ENCODE data around the gene MARCHF10.

Gene MARCHF10

DNA sequence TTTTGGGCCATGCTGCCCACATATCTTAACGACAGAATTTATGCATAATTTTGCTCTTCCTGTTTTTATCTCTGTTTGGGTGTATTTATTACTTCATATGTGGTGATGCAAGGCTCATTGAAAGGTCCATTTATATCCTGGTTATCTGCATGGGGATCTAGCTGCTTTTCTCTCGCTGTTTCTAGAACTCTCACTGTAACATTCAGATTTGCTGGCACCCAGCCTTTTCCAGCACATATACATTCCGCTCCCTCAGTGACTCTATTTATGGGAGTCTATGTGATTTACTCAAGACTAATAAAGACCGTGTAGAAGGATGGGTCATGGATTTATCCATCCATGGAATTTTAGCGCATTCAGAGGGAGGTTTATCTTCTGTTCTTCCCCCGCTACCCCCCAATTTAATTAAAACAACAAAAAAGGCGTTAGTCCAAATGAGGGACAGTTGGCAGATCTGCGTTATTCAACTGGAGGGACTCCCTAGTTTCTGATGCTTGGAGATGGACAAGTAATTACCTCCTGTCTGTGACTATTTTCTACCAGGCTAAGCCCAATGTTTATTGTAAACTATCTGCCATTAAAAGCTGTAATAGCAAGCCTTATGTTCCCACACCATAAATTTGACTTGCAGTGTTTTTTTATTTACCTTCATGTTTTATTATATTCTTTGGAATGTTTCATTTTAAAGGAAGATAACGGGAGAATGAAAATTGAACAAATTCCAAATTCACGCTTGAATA lies 19.8 kb upstream of the MARCHF10 start:
- Histone ChIP-seq H3K4me3 (ENCODE audit: control insufficient read depth in 1 of 7, extremely low read depth in 1 of 7, insufficient read depth in 4 of 7, low read depth in 2 of 7, low read length in 6 of 7) (peak overlapping the region in 2 of 7 experiments; percentile 11 to 48), H3K27me3 (replicated peaks in 2 of 5; ENCODE audit: control insufficient read depth in 4 of 5, insufficient read depth in 5 of 5, low read length in 4 of 5) (no peaks in the 10 kb centered on the region), H3K9me3 (ENCODE audit: control extremely low read depth in 1 of 5, control insufficient read depth in 4 of 5, insufficient read depth in 2 of 5, low read depth in 1 of 5, low read length in 4 of 5) (no peaks in the 10 kb centered on the region), H3K4me1 (ENCODE audit: control extremely low read depth in 1 of 4, control insufficient read depth in 4 of 4, insufficient read depth in 4 of 4, low read length in 3 of 4) (peaks cover 10 to 14% (median 11%) of the 10 kb centered on the region in 4 experiments), H3K27ac (ENCODE audit: insufficient read depth in 1 of 2, low read depth in 1 of 2, low read length in 2 of 2, poor library complexity in 1 of 2, severe bottlenecking in 2 of 2) (peak overlapping the region in 1 of 2 experiments; percentile 36), H3K36me3 (ENCODE audit: control insufficient read depth in 4 of 4, insufficient read depth in 4 of 4, low read length in 3 of 4) (no peaks in the 10 kb centered on the region)
- ChIA-PET CTCF (no interaction called here), POLR2A (interaction anchor here (0.6 kb wide), 2 partner anchors 19 to 406 kb away, joined by 4 to 5 read pairs; no protein-coding TSS in a partner anchor)
- peak; percentile 25 to 74 (median 61) for DNase-seq
- 87% methylated on average over 3 of the region's 10 CpGs for WGBS (ENCODE audit: insufficient coverage)

DNA sequence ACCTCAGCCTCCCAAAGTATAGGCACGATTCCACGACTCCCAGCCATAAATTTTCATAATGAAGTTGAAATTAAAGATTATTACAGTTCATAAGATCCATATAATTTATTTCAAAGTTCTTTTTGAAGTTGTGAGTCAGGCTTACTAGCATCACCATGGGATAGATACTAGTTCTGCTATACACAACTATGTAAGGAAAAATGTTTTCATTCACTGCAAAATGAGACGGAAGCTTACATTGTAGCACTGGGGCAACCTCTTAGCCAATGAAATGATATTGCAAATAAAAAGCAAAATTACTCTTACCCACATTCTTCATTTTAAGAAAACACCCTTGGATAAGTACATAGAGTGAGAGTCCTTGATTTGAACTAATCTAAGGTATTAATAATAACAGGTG lies 18.8 kb upstream of the MARCHF10 start:
- no CpG with 5 or more reads among the region's 3 CpGs for WGBS (ENCODE audit: insufficient coverage)
- ChIA-PET CTCF (no interaction called here), POLR2A (interaction anchor here (0.6 kb wide), 1 partner anchor 407 kb away, joined by 5 read pairs; no protein-coding TSS in a partner anchor)
- Histone ChIP-seq H3K27me3 (replicated peaks in 2 of 5; ENCODE audit: control insufficient read depth in 4 of 5, insufficient read depth in 5 of 5, low read length in 4 of 5) (no peaks in the 10 kb centered on the region), H3K4me3 (ENCODE audit: control insufficient read depth in 1 of 7, extremely low read depth in 1 of 7, insufficient read depth in 4 of 7, low read depth in 2 of 7, low read length in 6 of 7) (no peak overlapping the region), H3K27ac (ENCODE audit: insufficient read depth in 1 of 2, low read depth in 1 of 2, low read length in 2 of 2, poor library complexity in 1 of 2, severe bottlenecking in 2 of 2) (no peak overlapping the region), H3K9me3 (ENCODE audit: control extremely low read depth in 1 of 5, control insufficient read depth in 4 of 5, insufficient read depth in 2 of 5, low read depth in 1 of 5, low read length in 4 of 5) (no peaks in the 10 kb centered on the region), H3K4me1 (ENCODE audit: control extremely low read depth in 1 of 4, control insufficient read depth in 4 of 4, insufficient read depth in 4 of 4, low read length in 3 of 4) (peaks cover 10 to 14% (median 11%) of the 10 kb centered on the region in 4 experiments), H3K36me3 (ENCODE audit: control insufficient read depth in 4 of 4, insufficient read depth in 4 of 4, low read length in 3 of 4) (no peaks in the 10 kb centered on the region)
- DNase-seq: no peak

DNA sequence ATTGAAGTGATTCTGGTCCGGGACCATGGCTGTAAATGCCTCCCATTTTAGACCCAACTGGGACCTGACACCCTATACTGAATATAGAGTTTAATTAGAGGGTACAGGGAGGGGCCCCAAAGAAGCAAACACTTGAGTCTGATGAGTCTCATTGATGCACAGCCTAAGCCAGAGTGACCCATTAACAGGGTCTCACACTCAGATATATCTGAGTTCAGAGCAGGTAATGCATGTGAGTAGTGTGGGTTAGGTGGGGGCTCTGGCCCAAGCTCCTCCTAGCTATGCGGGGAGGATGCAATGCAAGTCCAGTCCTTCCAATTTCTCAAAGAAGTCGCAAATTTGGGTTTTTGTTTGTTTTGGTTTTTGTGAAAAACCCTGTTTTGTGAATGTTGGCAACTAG lies 17.1 kb upstream of the MARCHF10 start:
- Histone ChIP-seq H3K4me1 (ENCODE audit: control extremely low read depth in 1 of 4, control insufficient read depth in 4 of 4, insufficient read depth in 4 of 4, low read length in 3 of 4) (peaks cover 10 to 17% (median 11%) of the 10 kb centered on the region in 4 experiments), H3K36me3 (ENCODE audit: control insufficient read depth in 4 of 4, insufficient read depth in 4 of 4, low read length in 3 of 4) (no peaks in the 10 kb centered on the region), H3K27ac (ENCODE audit: insufficient read depth in 1 of 2, low read depth in 1 of 2, low read length in 2 of 2, poor library complexity in 1 of 2, severe bottlenecking in 2 of 2) (no peak overlapping the region), H3K27me3 (replicated peaks in 2 of 5; ENCODE audit: control insufficient read depth in 4 of 5, insufficient read depth in 5 of 5, low read length in 4 of 5) (no peaks in the 10 kb centered on the region), H3K4me3 (ENCODE audit: control insufficient read depth in 1 of 7, extremely low read depth in 1 of 7, insufficient read depth in 4 of 7, low read depth in 2 of 7, low read length in 6 of 7) (no peak overlapping the region), H3K9me3 (ENCODE audit: control extremely low read depth in 1 of 5, control insufficient read depth in 4 of 5, insufficient read depth in 2 of 5, low read depth in 1 of 5, low read length in 4 of 5) (no peaks in the 10 kb centered on the region)
- ChIA-PET CTCF (interaction anchor here (1.2 kb wide), 1 partner anchor 126 kb away, joined by 4 read pairs; no protein-coding TSS in a partner anchor), POLR2A (no interaction called here)
- 100% methylated on average over 1 of the region's 3 CpGs for WGBS (ENCODE audit: insufficient coverage)
- no peak for DNase-seq

DNA sequence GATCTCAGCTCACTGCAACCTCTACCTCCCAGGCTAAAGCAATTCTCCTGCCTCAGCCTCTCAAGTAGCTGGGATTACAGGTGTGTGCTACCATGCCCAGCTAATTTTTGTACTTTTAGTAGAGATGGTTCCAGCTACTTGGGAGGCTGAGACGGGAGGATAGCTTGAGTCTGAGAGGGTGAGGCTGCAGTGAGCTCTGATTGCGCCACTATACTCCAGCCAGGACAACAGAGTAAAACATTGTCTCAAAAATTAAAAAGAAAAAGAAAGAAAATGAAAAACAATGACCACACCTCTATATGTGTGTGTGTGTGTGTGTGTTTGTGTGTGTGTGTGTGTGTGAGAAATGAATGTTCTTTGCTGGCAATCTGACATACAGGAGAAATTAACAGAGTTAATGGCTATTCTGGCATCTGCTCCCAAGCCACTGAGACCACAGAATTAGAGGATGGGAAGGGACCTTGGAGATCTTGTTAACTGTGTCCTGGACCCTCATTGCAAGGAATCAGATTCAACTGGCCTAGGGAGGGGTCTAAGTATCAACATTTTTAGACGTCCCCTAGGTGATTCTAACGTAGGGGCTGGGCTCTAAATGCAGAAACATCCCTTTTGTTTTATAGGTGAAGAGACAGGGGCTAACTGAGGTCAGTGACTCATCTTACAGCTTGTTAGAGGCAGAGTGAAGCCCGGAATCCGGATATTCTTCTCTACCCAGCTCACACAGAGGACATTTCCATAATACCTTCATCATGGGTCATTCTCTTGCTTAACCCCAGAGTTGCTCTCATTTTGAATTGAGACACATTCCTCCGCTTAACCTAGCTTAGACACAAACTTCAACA lies 16.4 kb upstream of the MARCHF10 start:
- WGBS (ENCODE audit: insufficient coverage): 92% methylated on average over 5 of the region's 7 CpGs
- DNase-seq: no peak
- Histone ChIP-seq H3K9me3 (ENCODE audit: control extremely low read depth in 1 of 5, control insufficient read depth in 4 of 5, insufficient read depth in 2 of 5, low read depth in 1 of 5, low read length in 4 of 5) (no peaks in the 10 kb centered on the region), H3K4me1 (ENCODE audit: control extremely low read depth in 1 of 4, control insufficient read depth in 4 of 4, insufficient read depth in 4 of 4, low read length in 3 of 4) (peaks cover 11 to 24% (median 17%) of the 10 kb centered on the region in 4 experiments), H3K36me3 (ENCODE audit: control insufficient read depth in 4 of 4, insufficient read depth in 4 of 4, low read length in 3 of 4) (no peaks in the 10 kb centered on the region), H3K27me3 (replicated peaks in 2 of 5; ENCODE audit: control insufficient read depth in 4 of 5, insufficient read depth in 5 of 5, low read length in 4 of 5) (no peaks in the 10 kb centered on the region), H3K4me3 (ENCODE audit: control insufficient read depth in 1 of 7, extremely low read depth in 1 of 7, insufficient read depth in 4 of 7, low read depth in 2 of 7, low read length in 6 of 7) (no peak overlapping the region), H3K27ac (ENCODE audit: insufficient read depth in 1 of 2, low read depth in 1 of 2, low read length in 2 of 2, poor library complexity in 1 of 2, severe bottlenecking in 2 of 2) (no peak overlapping the region)
- POLR2A ChIA-PET: no interaction called here
- CTCF ChIA-PET: interaction anchor here (1.2 kb wide), 1 partner anchor 125 kb away, joined by 4 read pairs; no protein-coding TSS in a partner anchor

DNA sequence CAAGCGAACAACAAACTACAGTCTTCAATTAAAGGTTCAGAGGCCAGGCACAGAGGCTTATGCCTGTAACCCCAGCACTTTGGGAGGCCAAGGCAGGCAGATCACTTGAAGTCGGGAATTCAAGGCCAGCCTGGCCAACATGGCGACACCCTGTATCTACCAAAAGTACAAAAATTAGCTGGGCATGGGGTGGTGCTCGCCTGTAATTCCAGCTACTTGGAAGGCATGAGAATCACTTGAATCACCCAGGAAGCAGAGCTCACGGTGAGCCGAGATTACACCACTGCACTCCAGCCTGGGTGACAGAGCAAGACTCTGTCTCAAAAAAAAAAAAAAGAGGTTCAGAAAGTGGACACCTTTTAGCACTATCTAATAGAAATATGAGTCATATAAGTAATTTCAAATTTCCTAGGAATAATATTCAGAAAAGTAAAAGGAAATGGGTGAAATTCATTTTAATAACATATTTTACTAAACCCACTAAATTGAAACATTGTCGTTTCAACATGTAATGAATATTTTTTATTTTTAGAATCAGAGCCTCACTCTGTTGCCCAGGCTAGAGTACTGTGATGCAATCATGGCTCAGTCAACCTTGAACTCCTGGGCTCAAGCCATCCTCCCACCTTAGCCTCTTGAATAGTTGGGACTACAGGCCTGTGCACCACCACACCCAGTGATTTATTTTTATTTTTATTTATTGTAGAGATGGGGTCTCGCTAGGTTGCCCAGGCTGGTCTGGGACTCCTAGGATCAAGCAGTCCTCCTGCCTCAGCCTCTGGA lies 15.2 kb upstream of the MARCHF10 start:
- 100% methylated on average over 2 of the region's 8 CpGs for WGBS (ENCODE audit: insufficient coverage)
- no peaks in the 10 kb centered on the region for H3K36me3 ChIP-seq (ENCODE audit: control insufficient read depth in 4 of 4, insufficient read depth in 4 of 4, low read length in 3 of 4)
- POLR2A ChIA-PET: no interaction called here
- CTCF ChIA-PET: interaction anchor here (0.6 kb wide), 1 partner anchor 335 kb away, joined by 3 read pairs; no protein-coding TSS in a partner anchor
- no peak overlapping the region for H3K4me3 ChIP-seq (ENCODE audit: control insufficient read depth in 1 of 7, extremely low read depth in 1 of 7, insufficient read depth in 4 of 7, low read depth in 2 of 7, low read length in 6 of 7)
- peaks cover 11 to 27% (median 20%) of the 10 kb centered on the region in 4 experiments for H3K4me1 ChIP-seq (ENCODE audit: control extremely low read depth in 1 of 4, control insufficient read depth in 4 of 4, insufficient read depth in 4 of 4, low read length in 3 of 4)
- DNase-seq: no peak
- no peak overlapping the region for H3K27ac ChIP-seq (ENCODE audit: insufficient read depth in 1 of 2, low read depth in 1 of 2, low read length in 2 of 2, poor library complexity in 1 of 2, severe bottlenecking in 2 of 2)
- no peaks in the 10 kb centered on the region for H3K27me3 ChIP-seq (replicated peaks in 2 of 5; ENCODE audit: control insufficient read depth in 4 of 5, insufficient read depth in 5 of 5, low read length in 4 of 5)
- no peaks in the 10 kb centered on the region for H3K9me3 ChIP-seq (ENCODE audit: control extremely low read depth in 1 of 5, control insufficient read depth in 4 of 5, insufficient read depth in 2 of 5, low read depth in 1 of 5, low read length in 4 of 5)

DNA sequence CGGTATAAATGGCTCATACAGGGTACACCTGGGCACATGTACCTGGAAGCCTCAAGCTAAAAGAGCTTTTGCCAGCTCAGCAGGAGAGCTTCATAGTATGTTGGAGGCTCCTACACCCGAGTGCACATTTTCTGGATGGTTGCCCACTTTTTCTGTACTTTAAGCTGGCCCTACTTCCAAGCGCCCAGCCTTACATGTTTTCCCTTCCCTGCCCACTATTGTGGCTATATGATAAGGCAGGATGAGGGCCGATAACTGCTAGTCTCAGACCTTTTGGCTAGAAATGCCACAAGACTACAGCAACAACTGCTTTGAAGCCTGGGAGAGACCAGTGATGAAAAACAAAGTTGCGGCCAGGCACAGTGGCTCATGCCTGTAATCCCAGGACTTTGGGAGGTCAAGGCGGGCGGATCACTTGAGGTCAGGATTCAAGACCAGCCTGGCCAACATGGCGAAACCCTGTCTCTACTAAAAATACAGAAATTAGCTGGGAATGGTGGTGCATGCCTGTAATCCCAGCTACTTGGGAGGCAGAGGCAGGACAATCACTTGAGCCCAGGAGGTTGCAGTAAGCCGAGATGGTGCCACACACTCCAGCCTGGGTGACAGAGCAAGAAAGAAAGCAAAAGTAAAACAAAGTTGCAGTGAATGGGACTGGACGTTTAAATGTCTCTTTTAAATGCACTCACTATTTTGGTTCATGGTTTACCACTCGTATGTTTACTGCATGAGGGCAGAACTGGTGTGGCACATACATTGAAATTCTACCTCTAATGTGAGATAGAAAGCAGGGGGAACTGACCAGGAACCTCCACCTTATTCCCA lies 14.2 kb upstream of the MARCHF10 start:
- Histone ChIP-seq H3K4me3 (ENCODE audit: control insufficient read depth in 1 of 7, extremely low read depth in 1 of 7, insufficient read depth in 4 of 7, low read depth in 2 of 7, low read length in 6 of 7) (no peak overlapping the region), H3K36me3 (ENCODE audit: control insufficient read depth in 4 of 4, insufficient read depth in 4 of 4, low read length in 3 of 4) (no peaks in the 10 kb centered on the region), H3K4me1 (ENCODE audit: control extremely low read depth in 1 of 4, control insufficient read depth in 4 of 4, insufficient read depth in 4 of 4, low read length in 3 of 4) (peaks cover 4 to 16% (median 10%) of the 10 kb centered on the region in 4 experiments), H3K9me3 (ENCODE audit: control extremely low read depth in 1 of 5, control insufficient read depth in 4 of 5, insufficient read depth in 2 of 5, low read depth in 1 of 5, low read length in 4 of 5) (no peaks in the 10 kb centered on the region), H3K27ac (ENCODE audit: insufficient read depth in 1 of 2, low read depth in 1 of 2, low read length in 2 of 2, poor library complexity in 1 of 2, severe bottlenecking in 2 of 2) (no peak overlapping the region), H3K27me3 (replicated peaks in 2 of 5; ENCODE audit: control insufficient read depth in 4 of 5, insufficient read depth in 5 of 5, low read length in 4 of 5) (no peaks in the 10 kb centered on the region)
- ChIA-PET POLR2A (interaction anchor here (0.6 to 0.9 kb wide), 2 partner anchors 27 to 28 kb away, joined by 3 read pairs; no protein-coding TSS in a partner anchor), CTCF (no interaction called here)
- DNase-seq: peak in 1 of 3 donors; percentile 57
- 74% methylated on average over 8 of the region's 11 CpGs for WGBS (ENCODE audit: insufficient coverage)
